Natural killer cell (primary cell): ENCODE measurements around the gene GABRP. TPM values are rescaled to one million over a fixed set of nuclear protein-coding genes. Genes with fewer than 3 reads are reported as not detected.

ENCODE experiments used
- ATAC-seq, 3 donors: fragments of 150-1000 bp in 2 of 3; fragments of 200-7000 bp in 1 of 3; cut with Tn5 transposase; 1 replicate in 1 of 3; 2 replicates in 2 of 3; pipeline ENCODE4 v1.10.0; 2021; ENCODE audit warnings: mild to moderate bottlenecking in 2 of 3, moderate library complexity in 2 of 3
- DNase-seq, 2 donors: peaks; one replicate each; pipeline versions ENCODE4 v3.0.0 to v3.0.0-alpha.2; 2013 to 2021; ENCODE audit warnings: mixed read lengths in 1 of 2
- H3K27ac ChIP-seq: one replicate; pipeline ENCODE4 v1.5.1; 2013; ENCODE audit warnings: mild to moderate bottlenecking, low read length
- H3K27me3 ChIP-seq: one replicate; pipeline ENCODE4 v1.6.1; 2013; ENCODE audit warnings: low read length; ENCODE audit not compliant: control insufficient read depth, insufficient read depth
- H3K36me3 ChIP-seq: one replicate; pipeline ENCODE4 v1.6.1; 2013; ENCODE audit warnings: low read length; ENCODE audit not compliant: control insufficient read depth, insufficient read depth
- H3K4me1 ChIP-seq: one replicate; pipeline ENCODE4 v1.6.1; 2013; ENCODE audit warnings: low read length; ENCODE audit not compliant: control insufficient read depth, insufficient read depth
- H3K4me3 ChIP-seq: one replicate; pipeline ENCODE4 v1.5.1; 2013; ENCODE audit warnings: low read length
- H3K9me3 ChIP-seq: one replicate; pipeline ENCODE4 v1.6.1; 2013; ENCODE audit warnings: low read length; ENCODE audit not compliant: control insufficient read depth, insufficient read depth
- H3K27ac Mint-ChIP-seq, 2 donors: one replicate each; pipeline ENCODE4 v1.8.0; 2022; ENCODE audit warnings: mild to moderate bottlenecking in 2 of 2, mixed read lengths in 2 of 2, moderate library complexity in 1 of 2
- H3K27me3 Mint-ChIP-seq, 2 donors: one replicate each; pipeline ENCODE4 v1.8.0; 2022; ENCODE audit warnings: low read depth in 2 of 2, mixed read lengths in 2 of 2
- H3K36me3 Mint-ChIP-seq: one replicate; pipeline ENCODE4 v1.8.0; 2022; ENCODE audit warnings: mixed read lengths
- H3K4me1 Mint-ChIP-seq, 2 donors: one replicate each; pipeline ENCODE4 v1.8.0; 2022; ENCODE audit warnings: mixed read lengths in 2 of 2
- H3K4me3 Mint-ChIP-seq: one replicate; pipeline ENCODE4 v1.8.0; 2022; ENCODE audit warnings: mild to moderate bottlenecking, moderate library complexity, mixed read lengths
- H3K9me3 Mint-ChIP-seq, 2 donors: one replicate each; pipeline ENCODE4 v1.8.0; 2022; ENCODE audit warnings: mixed read lengths in 2 of 2
- WGBS: methylation state at CpG from one replicate; pipeline ENCODE4 v1.1.7; 2013; ENCODE audit warnings: missing lambda C conversion rate; ENCODE audit not compliant: insufficient coverage; 5-methylcytosine and 5-hydroxymethylcytosine counted together
- intact Hi-C: fragments of 100-400 bp; cut with micrococcal nuclease; formaldehyde crosslinking; loops from one replicate; pipeline ENCODE4 v1.14.2; 2022
- total RNA-seq, 4 donors: library from RNA; stranded (reverse); fragments of 120-200 nt in 1 of 4; gene quantifications; one replicate each; pipeline versions ENCODE4 v1.2.3 to v1.2.4, GENCODE V29; 2013 to 2022
- TF ChIP-seq, protein P1 (sequence below): fragments of 200-600 bp; IDR thresholded peaks from one replicate; pipeline ENCODE4 v1.8.0; 2022; ENCODE audit warnings: antibody characterized with exemption

GABRP gene
- total RNA-seq, 3 donors from 2014 or later (not counting 1 experiment from before 2014, with no cell fraction given) = not detected

DNA sequence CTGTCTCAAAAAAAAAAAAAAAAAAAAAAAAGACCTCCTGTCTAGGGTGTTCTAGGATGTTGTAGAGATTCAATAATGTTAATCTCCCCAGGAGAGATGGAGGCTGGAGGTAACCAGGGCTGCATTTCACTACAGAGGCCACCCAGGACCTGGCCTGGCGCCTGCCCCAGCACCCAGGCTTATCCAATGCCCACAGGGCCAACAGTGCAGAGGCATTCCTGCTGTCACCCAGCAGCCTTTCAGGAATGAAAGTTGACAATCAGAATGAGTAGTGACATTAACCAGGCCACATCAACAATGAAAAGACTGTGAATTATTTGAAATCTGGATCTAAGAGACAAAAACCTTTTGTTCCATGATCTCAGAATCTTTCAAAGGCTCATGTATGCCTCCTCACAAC lies 36.2 kb upstream of the GABRP start:
- Histone ChIP-seq H3K9me3 (no peaks in the 10 kb centered on the region), H3K27ac (no peak overlapping the region), H3K4me1 (peaks cover 7% of the 10 kb centered on the region), H3K4me3 (no peak overlapping the region), H3K36me3 (no peaks in the 10 kb centered on the region), H3K27me3 (peaks cover 2% of the 10 kb centered on the region)
- Mint-ChIP-seq H3K36me3 (no peaks in the 10 kb centered on the region), H3K27ac (no peak overlapping the region), H3K4me1 (peaks cover 0 to 6% of the 10 kb centered on the region in 2 donors), H3K27me3 (peaks cover 14 to 22% of the 10 kb centered on the region in 2 donors), H3K9me3 (no peaks in the 10 kb centered on the region), H3K4me3 (no peak overlapping the region)
- DNase-seq (no peak), ATAC-seq (no peak)
- intact Hi-C loops = no loop called here
- TF ChIP-seq, protein P1, sequence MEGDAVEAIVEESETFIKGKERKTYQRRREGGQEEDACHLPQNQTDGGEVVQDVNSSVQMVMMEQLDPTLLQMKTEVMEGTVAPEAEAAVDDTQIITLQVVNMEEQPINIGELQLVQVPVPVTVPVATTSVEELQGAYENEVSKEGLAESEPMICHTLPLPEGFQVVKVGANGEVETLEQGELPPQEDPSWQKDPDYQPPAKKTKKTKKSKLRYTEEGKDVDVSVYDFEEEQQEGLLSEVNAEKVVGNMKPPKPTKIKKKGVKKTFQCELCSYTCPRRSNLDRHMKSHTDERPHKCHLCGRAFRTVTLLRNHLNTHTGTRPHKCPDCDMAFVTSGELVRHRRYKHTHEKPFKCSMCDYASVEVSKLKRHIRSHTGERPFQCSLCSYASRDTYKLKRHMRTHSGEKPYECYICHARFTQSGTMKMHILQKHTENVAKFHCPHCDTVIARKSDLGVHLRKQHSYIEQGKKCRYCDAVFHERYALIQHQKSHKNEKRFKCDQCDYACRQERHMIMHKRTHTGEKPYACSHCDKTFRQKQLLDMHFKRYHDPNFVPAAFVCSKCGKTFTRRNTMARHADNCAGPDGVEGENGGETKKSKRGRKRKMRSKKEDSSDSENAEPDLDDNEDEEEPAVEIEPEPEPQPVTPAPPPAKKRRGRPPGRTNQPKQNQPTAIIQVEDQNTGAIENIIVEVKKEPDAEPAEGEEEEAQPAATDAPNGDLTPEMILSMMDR = no peak
- WGBS = 80% methylated on average over 1 of the region's 1 CpG

DNA sequence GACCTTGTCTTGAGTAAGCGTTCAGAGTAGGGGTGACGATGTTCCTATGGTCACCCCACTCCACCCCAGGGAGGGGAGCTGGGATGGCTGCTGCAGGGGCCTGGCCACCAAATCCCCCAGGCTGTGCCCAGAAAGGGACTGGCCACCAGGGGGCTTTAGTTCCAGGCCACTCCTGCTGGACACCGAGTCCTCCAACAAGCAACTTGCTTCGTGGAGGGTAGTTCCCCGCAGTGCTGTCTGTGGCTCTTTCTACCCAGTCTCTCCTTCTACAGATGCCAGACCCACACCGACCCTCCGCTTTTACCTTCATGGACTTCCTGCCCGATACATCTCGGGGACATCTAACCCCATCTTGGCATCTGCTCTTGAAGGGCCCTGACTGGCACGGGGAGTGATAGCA lies 35.7 kb upstream of the GABRP start:
- no peak overlapping the region for H3K4me3 Mint-ChIP-seq
- H3K27ac ChIP-seq = no peak overlapping the region
- peaks cover 2% of the 10 kb centered on the region for H3K27me3 ChIP-seq
- intact Hi-C loops = no loop called here
- peaks cover 17 to 27% of the 10 kb centered on the region in 2 donors for H3K27me3 Mint-ChIP-seq
- H3K9me3 ChIP-seq = no peaks in the 10 kb centered on the region
- H3K36me3 ChIP-seq = no peaks in the 10 kb centered on the region
- ATAC-seq = no peak
- peaks cover 7% of the 10 kb centered on the region for H3K4me1 ChIP-seq
- no peak overlapping the region for H3K4me3 ChIP-seq
- H3K36me3 Mint-ChIP-seq = no peaks in the 10 kb centered on the region
- H3K27ac Mint-ChIP-seq = no peak overlapping the region
- no peak for DNase-seq
- TF ChIP-seq, protein P1 = no peak
- H3K9me3 Mint-ChIP-seq = no peaks in the 10 kb centered on the region
- peaks cover 0 to 6% of the 10 kb centered on the region in 2 donors for H3K4me1 Mint-ChIP-seq
- 89% methylated on average over 10 of the region's 10 CpGs for WGBS

DNA sequence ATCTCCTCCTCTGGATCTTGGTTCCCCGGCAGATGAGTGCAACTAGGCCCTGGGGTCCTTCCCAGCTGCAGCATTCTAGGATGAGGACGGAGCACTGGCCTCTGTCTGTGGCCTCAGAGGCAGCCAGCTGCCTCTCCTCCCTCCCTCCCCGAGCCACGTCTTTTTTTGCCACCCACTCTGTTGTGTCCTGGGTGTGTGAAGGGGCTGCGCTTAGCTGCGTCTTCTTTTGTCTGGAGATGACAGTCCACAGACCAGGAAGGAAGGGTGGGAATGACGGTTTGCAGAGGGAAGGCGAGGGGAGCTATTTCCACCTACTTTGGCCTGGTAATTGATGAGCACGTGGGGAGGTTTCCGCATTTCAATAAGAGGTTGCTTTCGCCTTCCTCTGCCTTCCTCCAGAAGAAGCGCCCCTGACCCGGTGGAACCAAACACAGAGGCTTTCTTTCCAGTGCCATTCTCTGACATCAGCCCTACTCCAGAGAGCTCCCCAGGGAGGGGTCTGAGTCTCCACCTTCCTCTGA lies 34.5 kb upstream of the GABRP start:
- intact Hi-C loops = no loop called here
- ATAC-seq = no peak
- Histone ChIP-seq H3K4me3 (no peak overlapping the region), H3K36me3 (no peaks in the 10 kb centered on the region), H3K9me3 (no peaks in the 10 kb centered on the region), H3K27ac (no peak overlapping the region), H3K27me3 (peaks cover 2% of the 10 kb centered on the region), H3K4me1 (peaks cover 7% of the 10 kb centered on the region)
- 64% methylated on average over 13 of the region's 13 CpGs for WGBS
- no peaks in the 10 kb centered on the region for H3K36me3 Mint-ChIP-seq
- H3K27me3 Mint-ChIP-seq = peaks cover 8 to 20% of the 10 kb centered on the region in 2 donors
- no peak overlapping the region for H3K4me3 Mint-ChIP-seq
- H3K27ac Mint-ChIP-seq = no peak overlapping the region
- no peak for DNase-seq
- no peaks in the 10 kb centered on the region for H3K9me3 Mint-ChIP-seq
- peaks cover 0 to 4% of the 10 kb centered on the region in 2 donors for H3K4me1 Mint-ChIP-seq
- TF ChIP-seq, protein P1 = no peak

DNA sequence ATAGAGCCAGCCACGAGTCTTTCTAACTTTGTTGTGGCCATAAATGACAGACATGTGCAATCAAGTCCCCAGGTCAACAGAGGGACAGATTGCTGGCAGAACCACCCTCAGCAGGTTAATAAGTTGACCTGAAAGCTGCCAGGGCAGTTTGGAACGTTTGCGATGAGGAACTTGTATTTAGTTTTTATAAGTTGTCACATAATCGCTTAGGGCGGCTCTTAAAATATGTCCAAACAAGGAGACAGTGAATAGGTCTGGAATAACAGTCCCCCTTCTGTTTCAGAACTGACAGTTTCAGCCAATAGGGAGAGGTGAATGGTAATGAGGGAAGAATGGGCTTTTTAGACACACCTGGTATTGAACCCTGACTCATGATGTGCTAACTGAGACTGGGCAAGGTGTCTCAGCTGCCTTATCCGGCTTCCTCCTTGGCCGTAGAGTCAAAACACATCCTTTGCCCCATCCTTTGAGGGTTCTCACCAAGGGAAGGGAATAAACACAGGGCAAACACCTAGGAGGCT lies 33.6 kb upstream of the GABRP start:
- Mint-ChIP-seq H3K36me3 (no peaks in the 10 kb centered on the region), H3K4me3 (no peak overlapping the region), H3K4me1 (no peaks in the 10 kb centered on the region), H3K9me3 (peaks cover 0 to 5% of the 10 kb centered on the region in 2 donors), H3K27me3 (peaks cover 5 to 20% of the 10 kb centered on the region in 2 donors), H3K27ac (no peak overlapping the region)
- TF ChIP-seq, protein P1 = no peak
- intact Hi-C loops = no loop called here
- no peaks in the 10 kb centered on the region for H3K4me1 ChIP-seq
- H3K9me3 ChIP-seq = no peaks in the 10 kb centered on the region
- WGBS = 78% methylated on average over 7 of the region's 7 CpGs
- no peaks in the 10 kb centered on the region for H3K36me3 ChIP-seq
- H3K27me3 ChIP-seq = peaks cover 2% of the 10 kb centered on the region
- ATAC-seq (no peak), DNase-seq (no peak)
- H3K27ac ChIP-seq = no peak overlapping the region
- no peak overlapping the region for H3K4me3 ChIP-seq
